Stimulated activated CD8-positive, alpha-beta memory T cell treated with anti-CD3 and anti-CD28 coated beads, Interleukin-4, amount 100 ng/mL, for 24 hours (primary cell): ENCODE data around the gene RAB18.
"Not testable (repeated sequence)": the region's sequence is repeated elsewhere in the genome, so short reads cannot be mapped to it uniquely, and the experiment has no call there.

ENCODE experiments used
- DNase-seq: peaks from one replicate; pipeline ENCODE4 v3.0.0-alpha.2; 2020; ENCODE audit warnings: low read depth

The RAB18 gene

GRCh38 chr10:27504007-27504807 is at the start of gene RAB18:
TSS of gene RAB18 (plus strand) at chr10:27504304. CDS start at chr10:27504370, 66 bp downstream.
- peak; percentile 96 for DNase-seq

- DNase-seq = no peak
These were observed 49.3 kb upstream of the RAB18 start for GRCh38 chr10:27454837-27455236.

- DNase-seq = no peak
These were observed 46.7 kb upstream of the RAB18 start for GRCh38 chr10:27457261-27457945.

GRCh38 chr10:27457966-27458365 is 46.1 kb upstream of the RAB18 start:
- DNase-seq = no peak

- DNase-seq = no peak
These were observed 42.8 kb upstream of the RAB18 start for GRCh38 chr10:27461312-27461711.

- DNase-seq = no peak
These were observed 40.1 kb upstream of the RAB18 start for GRCh38 chr10:27463961-27464360.

- DNase-seq = no peak
These were observed 39.1 kb upstream of the RAB18 start for GRCh38 chr10:27464993-27465392.

- DNase-seq = not testable (repeated sequence)
These were observed 38.5 kb upstream of the RAB18 start for GRCh38 chr10:27465596-27465995.

- DNase-seq = no peak
These were observed 33.2 kb upstream of the RAB18 start for GRCh38 chr10:27470885-27471284.

- DNase-seq = no peak
These were observed 29.4 kb upstream of the RAB18 start for GRCh38 chr10:27474741-27475140.

- DNase-seq = no peak
These were observed 25.1 kb upstream of the RAB18 start for GRCh38 chr10:27479016-27479415.

GRCh38 chr10:27481486-27481885 is 22.6 kb upstream of the RAB18 start:
- DNase-seq = no peak

- DNase-seq = no peak
These were observed 20.8 kb upstream of the RAB18 start for GRCh38 chr10:27482984-27483956.

- DNase-seq = no peak
These were observed 18.7 kb upstream of the RAB18 start for GRCh38 chr10:27485368-27485767.

GRCh38 chr10:27485986-27486385 is 18.1 kb upstream of the RAB18 start:
- DNase-seq = no peak

- DNase-seq = no peak
These were observed 13.3 kb upstream of the RAB18 start for GRCh38 chr10:27490807-27491206.

- no peak for DNase-seq
These were observed 9.8 kb upstream of the RAB18 start for GRCh38 chr10:27494116-27494805.

GRCh38 chr10:27496137-27496536 is 8.0 kb upstream of the RAB18 start:
- DNase-seq = no peak

GRCh38 chr10:27500096-27500495 is 4.0 kb upstream of the RAB18 start:
- no peak for DNase-seq

GRCh38 chr10:27500886-27501285 is 3.2 kb upstream of the RAB18 start:
- no peak for DNase-seq

- no peak for DNase-seq
These were observed 552 bp upstream of the RAB18 start for GRCh38 chr10:27503498-27504006.
